Keratinocyte (primary cell): ENCODE data around the gene SMIM33. TPM values are rescaled to one million over a fixed set of nuclear protein-coding genes. Genes with fewer than 3 reads are reported as not detected.

Source experiments
- DNase-seq: peaks from one replicate; pipeline ENCODE4 v3.0.0-alpha.2; 2011; ENCODE audit warnings: low read depth, missing footprints, low spot score
- FAIRE-seq: peaks from 2 replicates; lab custom pipeline; 2011; peaks lifted over from hg19 to GRCh38; lab: Jason Lieb, UNC
- H2AFZ ChIP-seq: 2 replicates; pipeline ENCODE4 v1.6.0; 2012; ENCODE audit warnings: low read length, control low read depth, inconsistent platforms; ENCODE audit not compliant: control insufficient read depth
- H3K27ac ChIP-seq: 2 replicates; pipeline ENCODE4 v1.5.1; 2011; ENCODE audit warnings: low read length; ENCODE audit not compliant: control insufficient read depth, insufficient read depth
- H3K27me3 ChIP-seq: 3 replicates; pipeline ENCODE4 v1.6.0; 2011; ENCODE audit warnings: low read length; ENCODE audit not compliant: control insufficient read depth, insufficient read depth; ENCODE audit errors: extremely low read depth
- H3K36me3 ChIP-seq, 2 experiments: 2 replicates in 1 of 2; 3 replicates in 1 of 2; pipeline ENCODE4 v1.5.1; 2011; ENCODE audit warnings: low read length in 2 of 2, mild to moderate bottlenecking in 1 of 2; ENCODE audit not compliant: control insufficient read depth in 2 of 2, insufficient read depth in 2 of 2; ENCODE audit errors: extremely low read depth in 1 of 2
- H3K4me1 ChIP-seq: 3 replicates; pipeline ENCODE4 v1.5.1; 2011; ENCODE audit warnings: low read length; ENCODE audit not compliant: control insufficient read depth, insufficient read depth; ENCODE audit errors: extremely low read depth
- H3K4me2 ChIP-seq: 3 replicates; pipeline ENCODE4 v1.6.0; 2011; ENCODE audit warnings: low read depth, low read length; ENCODE audit not compliant: control insufficient read depth, insufficient read depth; ENCODE audit errors: extremely low read depth
- H3K4me3 ChIP-seq, 3 experiments: fragments of 200-600 bp in 1 of 3; sonication (generic) in 1 of 3; 2 replicates in 2 of 3; 3 replicates in 1 of 3; pipeline ENCODE4 v1.5.1; 2011 to 2016; ENCODE audit warnings: low read length in 3 of 3, mild to moderate bottlenecking in 3 of 3, control low read depth in 2 of 3, inconsistent platforms in 1 of 3, low read depth in 1 of 3, mixed read lengths in 1 of 3, mixed run types in 1 of 3, moderate library complexity in 1 of 3; ENCODE audit not compliant: control insufficient read depth in 2 of 3, insufficient read depth in 2 of 3; ENCODE audit errors: extremely low read depth in 1 of 3
- H3K79me2 ChIP-seq: 2 replicates; pipeline ENCODE4 v1.6.0; 2012; ENCODE audit warnings: low read length; ENCODE audit not compliant: control insufficient read depth, insufficient read depth
- H3K9ac ChIP-seq: 3 replicates; pipeline ENCODE4 v1.6.0; 2011; ENCODE audit warnings: low read length; ENCODE audit not compliant: control insufficient read depth, insufficient read depth; ENCODE audit errors: extremely low read depth
- H3K9me1 ChIP-seq: 3 replicates; pipeline ENCODE4 v1.6.0; 2011; ENCODE audit warnings: low read length; ENCODE audit not compliant: control insufficient read depth, insufficient read depth; ENCODE audit errors: extremely low read depth
- H3K9me3 ChIP-seq: 2 replicates; pipeline ENCODE4 v1.5.1; 2012; ENCODE audit warnings: low read depth, low read length; ENCODE audit not compliant: control insufficient read depth
- H4K20me1 ChIP-seq: 3 replicates; pipeline ENCODE4 v1.6.0; 2011; ENCODE audit warnings: low read length; ENCODE audit not compliant: control insufficient read depth, insufficient read depth; ENCODE audit errors: extremely low read depth
- CTCF ChIP-seq, 3 experiments: IDR thresholded peaks in 1 of 3; conservative IDR thresholded peaks in 1 of 3; optimal IDR thresholded peaks in 1 of 3; 2 replicates in 2 of 3; 3 replicates in 1 of 3; pipeline versions ENCODE3 to v1.5.1; 2011; ENCODE audit warnings: low read length in 3 of 3, mild to moderate bottlenecking in 3 of 3, moderate library complexity in 2 of 3, control low read depth in 1 of 3, inconsistent platforms in 1 of 3; ENCODE audit not compliant: insufficient read depth in 2 of 3; ENCODE audit errors: extremely low read depth in 1 of 3
- EZH2 ChIP-seq: IDR thresholded peaks from one replicate; pipeline ENCODE4 v1.6.1; 2012; ENCODE audit warnings: inconsistent platforms, mild to moderate bottlenecking, low read length, moderate library complexity
- dilution Hi-C: fragments of 300-500 bp; cut with MboI; formaldehyde crosslinking; loops from one replicate; pipeline ENCODE4 v1.7.0; 2020; ENCODE audit warnings: low sequenced_read_pairs; ENCODE audit not compliant: extremely low pct_ligation_motif_present
- polyA plus RNA-seq, 5 experiments: library from polyadenylated mRNA; depleted of rRNA in 3 of 5; stranded (reverse) in 3 of 5; stranded (forward) in 1 of 5; unstranded in 1 of 5; fragments of >200 nt; gene quantifications; 1 replicate in 1 of 5; 2 replicates in 3 of 5; 3 replicates in 1 of 5; pipeline versions ENCODE4 v1.2.1 to v1.2.3, GENCODE V29; 2011 to 2012; ENCODE audit warnings: missing spikeins in 2 of 5, low read depth in 1 of 5, low replicate concordance in 1 of 5

The SMIM33 gene
- polyA plus RNA-seq, 1 donor (not counting 4 experiments of a cell fraction or from before 2014, with no cell fraction given) = not detected

GRCh38 chr5:139468421-139468931, 2.3 kb upstream of the SMIM33 start:
- no peak overlapping the region for H3K4me3 ChIP-seq
- peaks cover 4% of the 10 kb centered on the region for H3K4me1 ChIP-seq
- TF ChIP-seq EZH2 (no peak), CTCF (optimal IDR thresholded peaks at IDR 0.05 in 1 of 3, IDR thresholded peaks at IDR 0.05 in 1 of 3, conservative IDR thresholded peaks at IDR 0.05 in 1 of 3; ENCODE audit: extremely low read depth in 1 of 3, insufficient read depth in 2 of 3, low read length in 3 of 3) (peak in 1 of 3 experiments; percentile 22)
- no peak overlapping the region for H3K9ac ChIP-seq
- no peaks in the 10 kb centered on the region for H3K9me3 ChIP-seq
- H3K4me2 ChIP-seq = no peak overlapping the region
- H4K20me1 ChIP-seq = no peaks in the 10 kb centered on the region
- no peaks in the 10 kb centered on the region for H3K9me1 ChIP-seq
- dilution Hi-C loops = no loop called here
- no peak overlapping the region for H2AFZ ChIP-seq
- FAIRE-seq (no peak), DNase-seq (no peak)
- H3K27me3 ChIP-seq = no peaks in the 10 kb centered on the region
- no peaks in the 10 kb centered on the region for H3K36me3 ChIP-seq
- H3K27ac ChIP-seq = no peak overlapping the region
- no peaks in the 10 kb centered on the region for H3K79me2 ChIP-seq

- DNase-seq = no peak
- H3K79me2 ChIP-seq = no peaks in the 10 kb centered on the region
- H3K9me1 ChIP-seq = no peaks in the 10 kb centered on the region
- no peaks in the 10 kb centered on the region for H3K9me3 ChIP-seq
- no peak overlapping the region for H3K4me3 ChIP-seq
- peaks cover 15% of the 10 kb centered on the region for H3K4me1 ChIP-seq
- H3K4me2 ChIP-seq = no peak overlapping the region
- H2AFZ ChIP-seq = no peak overlapping the region
- no peaks in the 10 kb centered on the region for H3K27me3 ChIP-seq
- no peaks in the 10 kb centered on the region for H4K20me1 ChIP-seq
- H3K27ac ChIP-seq = no peak overlapping the region
- TF ChIP-seq EZH2 (no peak), CTCF (optimal IDR thresholded peaks at IDR 0.05 in 1 of 3, IDR thresholded peaks at IDR 0.05 in 1 of 3, conservative IDR thresholded peaks at IDR 0.05 in 1 of 3; ENCODE audit: extremely low read depth in 1 of 3, insufficient read depth in 2 of 3, low read length in 3 of 3) (no peak)
- no peak overlapping the region for H3K9ac ChIP-seq
- peaks cover 12% of the 10 kb centered on the region in 2 experiments for H3K36me3 ChIP-seq
- FAIRE-seq = no peak
- dilution Hi-C loops = no loop called here
Measured at GRCh38 chr5:139472386-139473030, 1.7 kb downstream of the SMIM33 start.
